ENCODE results near the gene CHST6. TPM values are rescaled to one million over a fixed set of nuclear protein-coding genes. Genes with fewer than 3 reads are reported as not detected.

The CHST6 gene
- total RNA-seq, 1 experiment from 2014 or later: 1.3 TPM

DNA sequence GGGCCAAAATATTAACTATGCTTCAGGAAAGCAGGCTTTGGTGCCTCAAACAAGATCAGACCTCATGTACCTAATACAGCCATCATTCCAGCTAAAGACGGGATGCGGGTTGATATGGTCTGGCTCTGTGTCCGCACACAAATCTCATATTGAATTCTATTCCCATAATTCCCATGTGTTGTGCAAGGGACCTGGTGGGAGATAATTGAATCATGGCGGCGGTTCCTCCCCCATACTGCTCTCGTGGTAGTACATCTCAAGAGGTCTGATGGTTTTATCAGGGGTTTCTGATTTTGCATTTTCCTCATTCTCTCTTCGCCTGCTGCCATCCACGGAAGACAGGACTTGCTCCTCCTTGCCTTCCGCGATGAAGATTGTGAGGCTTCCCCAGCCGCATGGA lies 19.1 kb upstream of the CHST6 start:
- Histone ChIP-seq H3K4me3 (ENCODE audit: low read depth, low read length) (no peak overlapping the region), H3K4me1 (no peaks in the 10 kb centered on the region), H3K27me3 (replicated peaks; ENCODE audit: control insufficient read depth, insufficient read depth, low read length) (no peaks in the 10 kb centered on the region), H3K9me3 (no peaks in the 10 kb centered on the region), H3K36me3 (ENCODE audit: control insufficient read depth, insufficient read depth, low read length) (no peaks in the 10 kb centered on the region)
- DNase-seq: no peak
- peaks cover 21% of the 10 kb centered on the region for H3K36me3 Mint-ChIP-seq (ENCODE audit: insufficient read depth, unreplicated experiment)
- no peaks in the 10 kb centered on the region for H3K9me3 Mint-ChIP-seq (ENCODE audit: unreplicated experiment)
- H3K27me3 Mint-ChIP-seq (ENCODE audit: insufficient read depth, unreplicated experiment): no peaks in the 10 kb centered on the region
- POLR2A ChIA-PET: no interaction called here
- CTCF ChIA-PET: no interaction called here
- intact Hi-C loops (cut with micrococcal nuclease; ENCODE audit: unreplicated experiment): no loop called here
- no peak overlapping the region for H3K4me3 Mint-ChIP-seq (ENCODE audit: unreplicated experiment)
- H3K4me1 Mint-ChIP-seq (ENCODE audit: low read depth, unreplicated experiment): peaks cover 7% of the 10 kb centered on the region
- TF ChIP-seq, protein P1, sequence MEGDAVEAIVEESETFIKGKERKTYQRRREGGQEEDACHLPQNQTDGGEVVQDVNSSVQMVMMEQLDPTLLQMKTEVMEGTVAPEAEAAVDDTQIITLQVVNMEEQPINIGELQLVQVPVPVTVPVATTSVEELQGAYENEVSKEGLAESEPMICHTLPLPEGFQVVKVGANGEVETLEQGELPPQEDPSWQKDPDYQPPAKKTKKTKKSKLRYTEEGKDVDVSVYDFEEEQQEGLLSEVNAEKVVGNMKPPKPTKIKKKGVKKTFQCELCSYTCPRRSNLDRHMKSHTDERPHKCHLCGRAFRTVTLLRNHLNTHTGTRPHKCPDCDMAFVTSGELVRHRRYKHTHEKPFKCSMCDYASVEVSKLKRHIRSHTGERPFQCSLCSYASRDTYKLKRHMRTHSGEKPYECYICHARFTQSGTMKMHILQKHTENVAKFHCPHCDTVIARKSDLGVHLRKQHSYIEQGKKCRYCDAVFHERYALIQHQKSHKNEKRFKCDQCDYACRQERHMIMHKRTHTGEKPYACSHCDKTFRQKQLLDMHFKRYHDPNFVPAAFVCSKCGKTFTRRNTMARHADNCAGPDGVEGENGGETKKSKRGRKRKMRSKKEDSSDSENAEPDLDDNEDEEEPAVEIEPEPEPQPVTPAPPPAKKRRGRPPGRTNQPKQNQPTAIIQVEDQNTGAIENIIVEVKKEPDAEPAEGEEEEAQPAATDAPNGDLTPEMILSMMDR (IDR thresholded peaks at IDR 0.05; ENCODE audit: insufficient read depth in 1 of 2, low read depth in 1 of 2, low read length in 1 of 2, severe bottlenecking in 1 of 2, unreplicated experiment in 1 of 2): no peak
- BruUV-seq (replicated peaks): no TSS peak
- H3K27ac Mint-ChIP-seq (ENCODE audit: unreplicated experiment): no peak overlapping the region

DNA sequence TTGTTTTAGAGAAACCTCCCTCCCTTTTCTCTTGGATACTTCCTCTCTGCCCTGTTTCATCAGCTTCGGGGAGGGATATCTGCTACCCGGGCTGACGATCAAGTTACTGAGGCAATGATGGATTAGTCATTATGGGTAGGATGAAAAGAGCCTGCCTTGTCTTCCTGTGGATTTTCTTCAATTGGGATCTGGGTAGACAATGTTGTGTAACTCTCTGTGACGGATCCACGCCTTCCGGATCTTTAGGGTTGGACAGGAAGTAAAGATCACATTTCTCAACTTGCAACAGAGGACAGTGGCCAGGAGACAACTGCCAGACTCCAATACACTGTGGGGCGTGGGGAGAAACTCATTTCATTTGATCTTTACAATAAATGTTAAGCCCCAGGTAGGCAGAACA lies 11.3 kb upstream of the CHST6 start:
- Mint-ChIP-seq H3K4me1 (ENCODE audit: low read depth, unreplicated experiment) (no peaks in the 10 kb centered on the region), H3K4me3 (ENCODE audit: unreplicated experiment) (no peak overlapping the region), H3K27me3 (ENCODE audit: insufficient read depth, unreplicated experiment) (peaks cover 9% of the 10 kb centered on the region), H3K36me3 (ENCODE audit: insufficient read depth, unreplicated experiment) (no peaks in the 10 kb centered on the region), H3K27ac (ENCODE audit: unreplicated experiment) (no peak overlapping the region), H3K9me3 (ENCODE audit: unreplicated experiment) (no peaks in the 10 kb centered on the region)
- H3K4me3 ChIP-seq (ENCODE audit: low read depth, low read length): no peak overlapping the region
- TF ChIP-seq, protein P1 (IDR thresholded peaks at IDR 0.05; ENCODE audit: insufficient read depth in 1 of 2, low read depth in 1 of 2, low read length in 1 of 2, severe bottlenecking in 1 of 2, unreplicated experiment in 1 of 2): no peak
- no peaks in the 10 kb centered on the region for H3K36me3 ChIP-seq (ENCODE audit: control insufficient read depth, insufficient read depth, low read length)
- CTCF ChIA-PET: no interaction called here
- BruUV-seq (replicated peaks): no TSS peak
- DNase-seq: no peak
- POLR2A ChIA-PET: no interaction called here
- H3K4me1 ChIP-seq: no peaks in the 10 kb centered on the region
- H3K9me3 ChIP-seq: no peaks in the 10 kb centered on the region
- intact Hi-C loops (cut with micrococcal nuclease; ENCODE audit: unreplicated experiment): no loop called here
- H3K27me3 ChIP-seq (replicated peaks; ENCODE audit: control insufficient read depth, insufficient read depth, low read length): no peaks in the 10 kb centered on the region

DNA sequence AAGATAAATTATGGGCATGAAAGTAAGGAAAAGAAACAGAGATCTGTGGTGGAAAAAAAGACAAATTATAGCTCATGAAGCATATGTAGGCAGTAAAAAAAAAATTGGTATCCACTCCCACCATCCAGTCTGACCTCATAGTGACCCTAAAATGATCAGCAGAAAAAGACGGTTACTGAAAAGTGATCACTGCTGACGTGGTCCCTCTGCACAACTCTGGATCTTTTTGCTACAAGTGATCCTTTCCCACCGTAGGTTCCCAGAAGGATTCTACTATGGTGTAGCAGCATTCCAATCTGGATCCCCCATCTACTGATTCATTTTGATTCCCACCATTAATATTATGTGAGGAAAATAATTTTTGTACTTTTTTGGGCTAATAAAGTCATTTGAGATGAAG lies 10.9 kb upstream of the CHST6 start:
- BruUV-seq (replicated peaks): no TSS peak
- Mint-ChIP-seq H3K27me3 (ENCODE audit: insufficient read depth, unreplicated experiment) (peaks cover 9% of the 10 kb centered on the region), H3K36me3 (ENCODE audit: insufficient read depth, unreplicated experiment) (no peaks in the 10 kb centered on the region)

More for the DNA sequence above, 10.9 kb upstream of the CHST6 start:
- POLR2A ChIA-PET: no interaction called here
- Histone ChIP-seq H3K36me3 (ENCODE audit: control insufficient read depth, insufficient read depth, low read length) (no peaks in the 10 kb centered on the region), H3K4me3 (ENCODE audit: low read depth, low read length) (no peak overlapping the region), H3K9me3 (no peaks in the 10 kb centered on the region), H3K4me1 (no peaks in the 10 kb centered on the region), H3K27me3 (replicated peaks; ENCODE audit: control insufficient read depth, insufficient read depth, low read length) (no peaks in the 10 kb centered on the region)
- H3K9me3 Mint-ChIP-seq (ENCODE audit: unreplicated experiment): no peaks in the 10 kb centered on the region
- H3K27ac Mint-ChIP-seq (ENCODE audit: unreplicated experiment): no peak overlapping the region
- H3K4me1 Mint-ChIP-seq (ENCODE audit: low read depth, unreplicated experiment): no peaks in the 10 kb centered on the region
- CTCF ChIA-PET: no interaction called here
- no peak for DNase-seq
- TF ChIP-seq, protein P1 (IDR thresholded peaks at IDR 0.05; ENCODE audit: insufficient read depth in 1 of 2, low read depth in 1 of 2, low read length in 1 of 2, severe bottlenecking in 1 of 2, unreplicated experiment in 1 of 2): no peak
- no peak overlapping the region for H3K4me3 Mint-ChIP-seq (ENCODE audit: unreplicated experiment)
- intact Hi-C loops (cut with micrococcal nuclease; ENCODE audit: unreplicated experiment): no loop called here
